ENCODE results near the gene NTHL1. TPM values are rescaled to one million over a fixed set of nuclear protein-coding genes. Genes with fewer than 3 reads are reported as not detected.

NTHL1 gene
- total and polyA plus RNA-seq, 9 of the 15 experiments (the other 6 are each of a cell fraction or from before 2014, with no cell fraction given), result 1.1 to 58.8 (median 17.6) TPM

DNA sequence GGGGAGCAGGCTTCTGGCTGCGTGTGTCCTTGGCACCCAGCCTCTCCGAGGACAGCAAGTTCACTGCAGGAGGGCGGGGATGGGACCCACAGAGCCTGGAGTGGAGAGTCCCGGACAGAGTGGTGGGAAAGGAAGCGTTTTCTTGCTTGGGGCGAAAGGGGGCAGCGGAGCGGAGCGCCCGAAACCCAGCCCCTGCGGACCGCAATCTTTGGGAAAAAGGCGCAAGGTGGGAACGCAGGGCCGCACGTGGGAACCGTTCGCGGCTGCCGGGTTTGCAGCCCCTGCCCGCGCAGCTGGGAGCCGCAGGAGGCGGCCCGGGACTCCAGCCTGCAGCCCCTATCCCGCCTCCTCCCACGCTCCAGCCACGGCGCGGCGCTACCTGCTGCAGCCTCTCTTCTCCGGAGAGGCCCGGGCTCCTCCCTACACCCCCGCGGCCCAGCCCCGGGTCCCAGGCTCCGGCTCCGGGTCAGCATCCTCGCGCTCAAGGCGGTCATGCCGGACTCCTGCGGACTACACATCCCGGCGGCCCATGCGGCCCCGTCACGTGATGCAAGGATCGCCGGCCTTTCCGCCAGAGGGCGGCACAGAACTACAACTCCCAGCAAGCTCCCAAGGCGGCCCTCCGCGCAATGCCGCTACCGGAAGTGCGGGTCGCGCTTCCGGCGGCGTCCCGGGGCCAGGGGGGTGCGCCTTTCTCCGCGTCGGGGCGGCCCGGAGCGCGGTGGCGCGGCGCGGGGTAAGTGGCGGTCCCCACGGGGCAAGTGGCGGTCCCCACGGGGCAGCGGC, at the start of gene NTHL1, which contains the start of gene TSC2 (continued):
- TF ChIP-seq ZNF592 (IDR thresholded peaks at IDR 0.05) (no peak; the same call in 1 of the 2 replicates), SFPQ (IDR thresholded peaks at IDR 0.05; ENCODE audit: low read depth, low read length) (no peak), ZNF699 (CRISPR knock-in tag; IDR thresholded peaks at IDR 0.05; ENCODE audit: insufficient replicate concordance) (no peak), ZNF445 (CRISPR knock-in tag; IDR thresholded peaks at IDR 0.05; ENCODE audit: low read depth) (no peak), HDAC1 (IDR thresholded peaks at IDR 0.05) (peak in 1 of 2 experiments; percentile 75; a peak in 2 of 4 replicates), ETS2 (tag; IDR thresholded peaks at IDR 0.05; ENCODE audit: borderline replicate concordance, poor library complexity, severe bottlenecking) (no peak), CGGBP1 (CRISPR knock-in tag; IDR thresholded peaks at IDR 0.05) (no peak), STAT5A (IDR thresholded peaks at IDR 0.05; ENCODE audit: borderline replicate concordance, low read length) (no peak)
- TF ChIP-seq, protein P1, sequence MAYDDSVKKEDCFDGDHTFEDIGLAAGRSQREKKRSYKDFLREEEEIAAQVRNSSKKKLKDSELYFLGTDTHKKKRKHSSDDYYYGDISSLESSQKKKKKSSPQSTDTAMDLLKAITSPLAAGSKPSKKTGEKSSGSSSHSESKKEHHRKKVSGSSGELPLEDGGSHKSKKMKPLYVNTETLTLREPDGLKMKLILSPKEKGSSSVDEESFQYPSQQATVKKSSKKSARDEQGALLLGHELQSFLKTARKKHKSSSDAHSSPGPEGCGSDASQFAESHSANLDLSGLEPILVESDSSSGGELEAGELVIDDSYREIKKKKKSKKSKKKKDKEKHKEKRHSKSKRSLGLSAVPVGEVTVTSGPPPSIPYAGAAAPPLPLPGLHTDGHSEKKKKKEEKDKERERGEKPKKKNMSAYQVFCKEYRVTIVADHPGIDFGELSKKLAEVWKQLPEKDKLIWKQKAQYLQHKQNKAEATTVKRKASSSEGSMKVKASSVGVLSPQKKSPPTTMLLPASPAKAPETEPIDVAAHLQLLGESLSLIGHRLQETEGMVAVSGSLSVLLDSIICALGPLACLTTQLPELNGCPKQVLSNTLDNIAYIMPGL (CRISPR knock-in tag; IDR thresholded peaks at IDR 0.05), result no peak
- TF ChIP-seq, protein P2, sequence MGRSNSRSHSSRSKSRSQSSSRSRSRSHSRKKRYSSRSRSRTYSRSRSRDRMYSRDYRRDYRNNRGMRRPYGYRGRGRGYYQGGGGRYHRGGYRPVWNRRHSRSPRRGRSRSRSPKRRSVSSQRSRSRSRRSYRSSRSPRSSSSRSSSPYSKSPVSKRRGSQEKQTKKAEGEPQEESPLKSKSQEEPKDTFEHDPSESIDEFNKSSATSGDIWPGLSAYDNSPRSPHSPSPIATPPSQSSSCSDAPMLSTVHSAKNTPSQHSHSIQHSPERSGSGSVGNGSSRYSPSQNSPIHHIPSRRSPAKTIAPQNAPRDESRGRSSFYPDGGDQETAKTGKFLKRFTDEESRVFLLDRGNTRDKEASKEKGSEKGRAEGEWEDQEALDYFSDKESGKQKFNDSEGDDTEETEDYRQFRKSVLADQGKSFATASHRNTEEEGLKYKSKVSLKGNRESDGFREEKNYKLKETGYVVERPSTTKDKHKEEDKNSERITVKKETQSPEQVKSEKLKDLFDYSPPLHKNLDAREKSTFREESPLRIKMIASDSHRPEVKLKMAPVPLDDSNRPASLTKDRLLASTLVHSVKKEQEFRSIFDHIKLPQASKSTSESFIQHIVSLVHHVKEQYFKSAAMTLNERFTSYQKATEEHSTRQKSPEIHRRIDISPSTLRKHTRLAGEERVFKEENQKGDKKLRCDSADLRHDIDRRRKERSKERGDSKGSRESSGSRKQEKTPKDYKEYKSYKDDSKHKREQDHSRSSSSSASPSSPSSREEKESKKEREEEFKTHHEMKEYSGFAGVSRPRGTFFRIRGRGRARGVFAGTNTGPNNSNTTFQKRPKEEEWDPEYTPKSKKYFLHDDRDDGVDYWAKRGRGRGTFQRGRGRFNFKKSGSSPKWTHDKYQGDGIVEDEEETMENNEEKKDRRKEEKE (IDR thresholded peaks at IDR 0.05; ENCODE audit: borderline replicate concordance in 1 of 2, control insufficient read depth in 1 of 2, low read depth in 2 of 2, low read length in 1 of 2), result no peak

Data from K562 (cell line).